ENCODE results near the gene MYO6.
"Not testable (repeated sequence)": the region's sequence is repeated elsewhere in the genome, so short reads cannot be mapped to it uniquely, and the experiment has no call there.

Gene MYO6

GRCh38 chr6:75893058-75893775 is 144.2 kb downstream of the MYO6 start:
- DNase-seq: peak; percentile 84

GRCh38 chr6:75893776-75894152 is 144.7 kb downstream of the MYO6 start:
- DNase-seq: no peak

- no peak for DNase-seq
Measured at GRCh38 chr6:75896526-75896925, 147.5 kb downstream of the MYO6 start.

GRCh38 chr6:75900216-75900615 is 151.2 kb downstream of the MYO6 start:
- DNase-seq: not testable (repeated sequence)

- DNase-seq: not testable (repeated sequence)
Measured at GRCh38 chr6:75905129-75905528, 156.1 kb downstream of the MYO6 start.

- no peak for DNase-seq
Measured at GRCh38 chr6:75906871-75907270, 157.8 kb downstream of the MYO6 start.

GRCh38 chr6:75907444-75907843 is 158.4 kb downstream of the MYO6 start:
- DNase-seq: no peak

GRCh38 chr6:75913040-75913439 is 164.0 kb downstream of the MYO6 start:
- DNase-seq: no peak

GRCh38 chr6:75922226-75922625 is 173.2 kb downstream of the MYO6 start:
- DNase-seq: peak; percentile 50

GRCh38 chr6:75926293-75927168 is 177.5 kb downstream of the MYO6 start:
- DNase-seq: no peak

GRCh38 chr6:75931011-75931680 is 182.1 kb downstream of the MYO6 start:
- DNase-seq: peak; percentile 57

- peak; percentile 43 for DNase-seq
Measured at GRCh38 chr6:75932067-75932466, 183.0 kb downstream of the MYO6 start.

- no peak for DNase-seq
Measured at GRCh38 chr6:75933387-75933975, 184.4 kb downstream of the MYO6 start.

GRCh38 chr6:75934643-75935472 is 185.8 kb downstream of the MYO6 start:
- DNase-seq: peak; percentile 84

GRCh38 chr6:75935473-75935793 is 186.4 kb downstream of the MYO6 start:
- DNase-seq: no peak

- no peak for DNase-seq
Measured at GRCh38 chr6:75936682-75937081, 187.6 kb downstream of the MYO6 start.

GRCh38 chr6:75937846-75938245 is 188.8 kb downstream of the MYO6 start:
- DNase-seq: no peak

- no peak for DNase-seq
Measured at GRCh38 chr6:75940564-75940963, 191.5 kb downstream of the MYO6 start.

GRCh38 chr6:75941509-75941908 is 192.5 kb downstream of the MYO6 start:
- DNase-seq: no peak

- no peak for DNase-seq
Measured at GRCh38 chr6:75943381-75943780, 194.3 kb downstream of the MYO6 start.

- no peak for DNase-seq
Measured at GRCh38 chr6:75946146-75946831, 197.2 kb downstream of the MYO6 start.

- DNase-seq: no peak
Measured at GRCh38 chr6:75947935-75948334, 198.9 kb downstream of the MYO6 start.

Data from fibroblast of skin of scalp (primary cell).